Ishikawa (cell line): ENCODE results near the gene C2orf81.

ENCODE experiments used
- CREB1 ChIP-seq: IDR thresholded peaks from 2 replicates; pipeline ENCODE4 v1.6.1; 2012; ENCODE audit warnings: low read depth
- TAF1 ChIP-seq: IDR thresholded peaks from 2 replicates; pipeline ENCODE4 v1.6.1; 2012; ENCODE audit warnings: low read depth, mild to moderate bottlenecking

GRCh38 chr2:74458132-74458937 lies 36.9 kb upstream of the C2orf81 start, which contains the start of gene WBP1:
- TF ChIP-seq TAF1: no peak; the same call in 1 of the 2 replicates
- TF ChIP-seq CREB1: no peak; the same call in 1 of the 2 replicates
